Measurements from ENCODE around the gene ATP6V1G2. TPM values are rescaled to one million over a fixed set of nuclear protein-coding genes. Genes with fewer than 3 reads are reported as not detected.
"Not testable (repeated sequence)": the region's sequence is repeated elsewhere in the genome, so short reads cannot be mapped to it uniquely, and the experiment has no call there.

ATP6V1G2 gene
- 1 to 10 TPM in 3 of 4 donors, under 1 TPM in 1; 0.81 to 6.3 (median 1.9) TPM for polyA plus RNA-seq
- long read RNA-seq, donor 1, partial matches to known transcripts: 0 of 4 reads
- long read RNA-seq, donor 1, other reads (novel, unspliced or antisense): 0 of 4 reads
- long read RNA-seq, donor 2: 0 reads
- long read RNA-seq, donor 3, partial matches to known transcripts: 0 of 2 reads
- long read RNA-seq, donor 3, other reads (novel, unspliced or antisense): 0 of 2 reads
- long read RNA-seq, donor 4: 0 reads
- long read RNA-seq, donor 5: 0 reads
- long read RNA-seq, donor 6, partial matches to known transcripts: 0 of 2 reads
- long read RNA-seq, donor 6, other reads (novel, unspliced or antisense): 0 of 2 reads
- long read RNA-seq, donor 7, transcript ATP6V1G2-205 (3 exons, 1,588 nt): major isoform, 8 of 33 reads
- long read RNA-seq, donor 7, partial matches to known transcripts: 8 of 33 reads
- long read RNA-seq, donor 7, other reads (novel, unspliced or antisense): 17 of 33 reads
- long read RNA-seq, donor 8: 0 reads
- long read RNA-seq, donor 9, partial matches to known transcripts: 0 of 1 reads
- long read RNA-seq, donor 9, other reads (novel, unspliced or antisense): 0 of 1 reads
- long read RNA-seq, donor 10, transcript ATP6V1G2-205 (3 exons, 1,588 nt): major isoform, 12 of 13 reads
- long read RNA-seq, donor 10, partial matches to known transcripts: 0 of 13 reads
- long read RNA-seq, donor 10, other reads (novel, unspliced or antisense): 0 of 13 reads

- peak within 1 kb of the TSS; percentile 70 to 86 (median 81) for H3K27ac ChIP-seq (ENCODE audit: low read depth in 1 of 3, low read length in 2 of 3)
- FAIRE-seq: no peak
These were observed at the start of gene ATP6V1G2 for GRCh38 chr6:31546339-31546957. Gene ATP6V1G2, minus strand, starts transcription at chr6:31546608. Its CDS starts 49 bp downstream, at chr6:31546559.

GRCh38 chr6:31592396-31592771 is 46.0 kb upstream of the ATP6V1G2 start:
- Histone ChIP-seq H3K27me3 (ENCODE audit: control insufficient read depth in 3 of 3, insufficient read depth in 3 of 3, low read length in 3 of 3) (no peaks in the 10 kb centered on the region), H3K9me3 (ENCODE audit: control insufficient read depth in 2 of 2, insufficient read depth in 1 of 2, low read depth in 1 of 2, low read length in 1 of 2) (no peaks in the 10 kb centered on the region), H3K27ac (ENCODE audit: low read depth in 1 of 3, low read length in 2 of 3) (no peak overlapping the region), H3K36me3 (ENCODE audit: control insufficient read depth in 3 of 3, insufficient read depth in 2 of 3, low read depth in 1 of 3, low read length in 3 of 3) (no peaks in the 10 kb centered on the region), H3K4me1 (ENCODE audit: control insufficient read depth in 3 of 3, insufficient read depth in 2 of 3, low read depth in 1 of 3, low read length in 2 of 3) (no peaks in the 10 kb centered on the region), H3K4me3 (ENCODE audit: low read depth in 1 of 3, low read length in 3 of 3) (no peak overlapping the region)
- 85 to 95% (median 94%) methylated on average over 7 of the region's 7 CpGs for WGBS, 3 donors
- DNase-seq (no peak), FAIRE-seq (no peak)

More at GRCh38 chr6:31546339-31546957, at the start of gene ATP6V1G2:
- Histone ChIP-seq H3K4me3 (ENCODE audit: low read depth in 1 of 3, low read length in 3 of 3) (peak within 1 kb of the TSS in 2 of 3 donors; percentile 56 to 66), H3K4me1 (ENCODE audit: control insufficient read depth in 3 of 3, insufficient read depth in 2 of 3, low read depth in 1 of 3, low read length in 2 of 3) (peaks cover 3 to 15% (median 5%) of the 10 kb centered on the region in 3 donors), H3K9me3 (ENCODE audit: control insufficient read depth in 2 of 2, insufficient read depth in 1 of 2, low read depth in 1 of 2, low read length in 1 of 2) (peaks cover 0 to 3% of the 10 kb centered on the region in 2 donors), H3K36me3 (ENCODE audit: control insufficient read depth in 3 of 3, insufficient read depth in 2 of 3, low read depth in 1 of 3, low read length in 3 of 3) (peaks cover 0 to 18% (median 3%) of the 10 kb centered on the region in 3 donors), H3K27me3 (ENCODE audit: control insufficient read depth in 3 of 3, insufficient read depth in 3 of 3, low read length in 3 of 3) (no peaks in the 10 kb centered on the region)
- DNase-seq: peak; percentile 91 to 94
- WGBS, 3 donors: 8 to 12% (median 12%) methylated on average over 11 of the region's 11 CpGs

- WGBS, 3 donors: 82 to 92% (median 90%) methylated on average over 5 of the region's 5 CpGs
- not testable (repeated sequence) for FAIRE-seq; H3K27ac ChIP-seq (ENCODE audit: low read depth in 1 of 3, low read length in 2 of 3)
These were observed 44.3 kb upstream of the ATP6V1G2 start for GRCh38 chr6:31590691-31591090.

GRCh38 chr6:31588871-31589650 is 42.7 kb upstream of the ATP6V1G2 start:
- no peaks in the 10 kb centered on the region for H3K36me3 ChIP-seq (ENCODE audit: control insufficient read depth in 3 of 3, insufficient read depth in 2 of 3, low read depth in 1 of 3, low read length in 3 of 3)
- no peak for DNase-seq
- WGBS, 3 donors: 60 to 68% (median 61%) methylated on average over 8 to 9 of the region's 9 CpGs
- FAIRE-seq: no peak
- H3K9me3 ChIP-seq (ENCODE audit: control insufficient read depth in 2 of 2, insufficient read depth in 1 of 2, low read depth in 1 of 2, low read length in 1 of 2): no peaks in the 10 kb centered on the region
- H3K27me3 ChIP-seq (ENCODE audit: control insufficient read depth in 3 of 3, insufficient read depth in 3 of 3, low read length in 3 of 3): peaks cover 0 to 3% (median 0%) of the 10 kb centered on the region in 3 donors
- H3K4me3 ChIP-seq (ENCODE audit: low read depth in 1 of 3, low read length in 3 of 3): no peak overlapping the region
- no peaks in the 10 kb centered on the region for H3K4me1 ChIP-seq (ENCODE audit: control insufficient read depth in 3 of 3, insufficient read depth in 2 of 3, low read depth in 1 of 3, low read length in 2 of 3)
- H3K27ac ChIP-seq (ENCODE audit: low read depth in 1 of 3, low read length in 2 of 3): no peak overlapping the region

More at GRCh38 chr6:31590691-31591090, 44.3 kb upstream of the ATP6V1G2 start:
- not testable (repeated sequence) for H3K27me3 ChIP-seq (ENCODE audit: control insufficient read depth in 3 of 3, insufficient read depth in 3 of 3, low read length in 3 of 3); H3K9me3 ChIP-seq (ENCODE audit: control insufficient read depth in 2 of 2, insufficient read depth in 1 of 2, low read depth in 1 of 2, low read length in 1 of 2); H3K36me3 ChIP-seq (ENCODE audit: control insufficient read depth in 3 of 3, insufficient read depth in 2 of 3, low read depth in 1 of 3, low read length in 3 of 3); H3K4me1 ChIP-seq (ENCODE audit: control insufficient read depth in 3 of 3, insufficient read depth in 2 of 3, low read depth in 1 of 3, low read length in 2 of 3); H3K4me3 ChIP-seq (ENCODE audit: low read depth in 1 of 3, low read length in 3 of 3); DNase-seq

- WGBS, 3 donors: 57 to 77% (median 67%) methylated on average over 12 of the region's 12 CpGs
- Histone ChIP-seq H3K27me3 (ENCODE audit: control insufficient read depth in 3 of 3, insufficient read depth in 3 of 3, low read length in 3 of 3) (peaks cover 0 to 3% (median 0%) of the 10 kb centered on the region in 3 donors), H3K4me1 (ENCODE audit: control insufficient read depth in 3 of 3, insufficient read depth in 2 of 3, low read depth in 1 of 3, low read length in 2 of 3) (no peaks in the 10 kb centered on the region), H3K27ac (ENCODE audit: low read depth in 1 of 3, low read length in 2 of 3) (no peak overlapping the region), H3K9me3 (ENCODE audit: control insufficient read depth in 2 of 2, insufficient read depth in 1 of 2, low read depth in 1 of 2, low read length in 1 of 2) (no peaks in the 10 kb centered on the region), H3K4me3 (ENCODE audit: low read depth in 1 of 3, low read length in 3 of 3) (no peak overlapping the region), H3K36me3 (ENCODE audit: control insufficient read depth in 3 of 3, insufficient read depth in 2 of 3, low read depth in 1 of 3, low read length in 3 of 3) (no peaks in the 10 kb centered on the region)
- no peak for FAIRE-seq
- DNase-seq: no peak
These were observed 41.7 kb upstream of the ATP6V1G2 start for GRCh38 chr6:31587791-31588777.

GRCh38 chr6:31586599-31587281 is 40.3 kb upstream of the ATP6V1G2 start:
- Histone ChIP-seq H3K9me3 (ENCODE audit: control insufficient read depth in 2 of 2, insufficient read depth in 1 of 2, low read depth in 1 of 2, low read length in 1 of 2) (no peaks in the 10 kb centered on the region), H3K36me3 (ENCODE audit: control insufficient read depth in 3 of 3, insufficient read depth in 2 of 3, low read depth in 1 of 3, low read length in 3 of 3) (no peaks in the 10 kb centered on the region), H3K27ac (ENCODE audit: low read depth in 1 of 3, low read length in 2 of 3) (peak overlapping the region in 1 of 3 donors; percentile 17), H3K4me3 (ENCODE audit: low read depth in 1 of 3, low read length in 3 of 3) (peak overlapping the region in 1 of 3 donors; percentile 19), H3K4me1 (ENCODE audit: control insufficient read depth in 3 of 3, insufficient read depth in 2 of 3, low read depth in 1 of 3, low read length in 2 of 3) (peaks cover 0 to 2% (median 0%) of the 10 kb centered on the region in 3 donors), H3K27me3 (ENCODE audit: control insufficient read depth in 3 of 3, insufficient read depth in 3 of 3, low read length in 3 of 3) (peaks cover 0 to 6% (median 0%) of the 10 kb centered on the region in 3 donors)
- WGBS, 3 donors: 44 to 74% (median 50%) methylated on average over 6 to 9 of the region's 9 CpGs
- DNase-seq (no peak), FAIRE-seq (no peak)

GRCh38 chr6:31586008-31586407 is 39.6 kb upstream of the ATP6V1G2 start, which contains the start of gene LST1:
Gene LST1, plus strand, starts transcription at chr6:31586277. Its CDS starts 1,023 bp downstream, at chr6:31587300.
- WGBS, 3 donors: 56 to 81% (median 62%) methylated on average over 1 of the region's 1 CpG
- no peak for DNase-seq
- FAIRE-seq: no peak
- H3K27me3 ChIP-seq (ENCODE audit: control insufficient read depth in 3 of 3, insufficient read depth in 3 of 3, low read length in 3 of 3): peaks cover 0 to 10% (median 0%) of the 10 kb centered on the region in 3 donors
- no peaks in the 10 kb centered on the region for H3K36me3 ChIP-seq (ENCODE audit: control insufficient read depth in 3 of 3, insufficient read depth in 2 of 3, low read depth in 1 of 3, low read length in 3 of 3)
- peaks cover 0 to 5% (median 0%) of the 10 kb centered on the region in 3 donors for H3K4me1 ChIP-seq (ENCODE audit: control insufficient read depth in 3 of 3, insufficient read depth in 2 of 3, low read depth in 1 of 3, low read length in 2 of 3)
- H3K27ac ChIP-seq (ENCODE audit: low read depth in 1 of 3, low read length in 2 of 3): peak within 1 kb of the TSS in 1 of 3 donors; percentile 17
- H3K9me3 ChIP-seq (ENCODE audit: control insufficient read depth in 2 of 2, insufficient read depth in 1 of 2, low read depth in 1 of 2, low read length in 1 of 2): no peaks in the 10 kb centered on the region
- peak within 1 kb of the TSS in 1 of 3 donors; percentile 19 for H3K4me3 ChIP-seq (ENCODE audit: low read depth in 1 of 3, low read length in 3 of 3)
